HG03571 (cell line): ENCODE data around the gene RPS19.

ENCODE experiments used
- ATAC-seq: cut with Tn5 transposase; IDR thresholded peaks from one replicate; pipeline ENCODE4 v1.9.1; 2021; ENCODE audit not compliant: unreplicated experiment

The RPS19 gene

DNA sequence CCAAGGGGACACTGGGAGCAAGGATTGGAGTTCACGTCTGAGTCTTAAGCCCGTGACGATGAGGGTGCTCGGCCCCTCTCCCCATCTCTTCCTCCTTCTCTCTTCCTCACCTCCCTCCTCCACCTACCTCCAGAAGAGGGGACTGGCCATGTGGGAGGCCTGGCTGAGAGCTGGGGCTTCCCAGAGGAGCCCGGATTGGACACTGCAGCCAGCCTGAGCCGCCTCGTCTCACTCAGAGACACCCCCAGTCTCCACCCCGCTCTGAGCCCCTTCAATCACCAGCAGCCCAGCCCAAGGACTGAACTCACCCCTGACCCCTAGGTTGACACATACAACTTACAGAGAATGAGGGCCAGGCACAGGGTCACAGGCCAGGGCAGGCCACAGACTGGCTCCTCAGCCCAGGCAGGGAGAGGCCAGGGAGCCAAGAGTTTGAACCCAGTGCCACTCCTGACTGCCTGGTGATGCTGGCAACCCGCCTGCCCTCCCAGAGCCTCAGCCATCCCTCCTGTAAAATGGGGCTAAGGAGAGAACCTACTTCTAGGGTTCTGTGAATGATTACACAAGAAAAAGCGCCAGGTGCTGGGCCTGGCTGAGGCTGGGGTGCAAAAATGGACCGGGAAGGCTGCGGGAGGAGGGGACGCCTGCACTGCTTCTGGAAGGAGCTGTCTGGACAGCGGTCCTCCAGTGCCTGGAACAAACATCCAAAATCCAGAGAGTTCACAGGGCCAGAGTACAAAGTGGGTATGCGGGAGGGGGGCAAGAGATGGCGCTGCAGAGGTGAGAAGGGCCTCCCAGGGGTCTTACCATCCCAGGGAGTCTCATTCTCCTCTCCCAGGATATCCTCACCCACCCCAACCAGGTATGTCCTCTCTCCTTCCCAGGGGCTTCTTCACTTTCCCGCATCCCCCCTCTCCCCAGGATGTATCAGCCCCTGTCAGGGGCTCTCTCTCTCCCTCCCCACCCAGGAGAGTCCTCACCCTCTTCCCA, 18.2 kb downstream of the RPS19 start:
- ATAC-seq: no peak

DNA sequence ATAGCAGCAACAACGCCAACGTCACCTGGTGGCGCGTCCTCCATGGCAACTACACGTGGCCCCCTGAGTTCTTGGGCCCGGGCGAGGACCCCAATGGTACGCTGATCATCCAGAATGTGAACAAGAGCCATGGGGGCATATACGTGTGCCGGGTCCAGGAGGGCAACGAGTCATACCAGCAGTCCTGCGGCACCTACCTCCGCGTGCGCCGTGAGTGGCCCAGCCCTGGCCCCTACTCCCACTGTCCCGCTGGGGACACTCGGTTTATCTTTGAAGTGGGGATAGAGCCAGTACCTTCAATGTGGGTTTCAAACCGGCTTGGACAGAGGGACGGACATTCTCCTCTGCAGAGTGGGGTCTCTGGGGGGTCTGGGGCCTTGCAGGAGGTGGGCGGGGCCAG, 19.0 kb downstream of the RPS19 start:
- no peak for ATAC-seq

DNA sequence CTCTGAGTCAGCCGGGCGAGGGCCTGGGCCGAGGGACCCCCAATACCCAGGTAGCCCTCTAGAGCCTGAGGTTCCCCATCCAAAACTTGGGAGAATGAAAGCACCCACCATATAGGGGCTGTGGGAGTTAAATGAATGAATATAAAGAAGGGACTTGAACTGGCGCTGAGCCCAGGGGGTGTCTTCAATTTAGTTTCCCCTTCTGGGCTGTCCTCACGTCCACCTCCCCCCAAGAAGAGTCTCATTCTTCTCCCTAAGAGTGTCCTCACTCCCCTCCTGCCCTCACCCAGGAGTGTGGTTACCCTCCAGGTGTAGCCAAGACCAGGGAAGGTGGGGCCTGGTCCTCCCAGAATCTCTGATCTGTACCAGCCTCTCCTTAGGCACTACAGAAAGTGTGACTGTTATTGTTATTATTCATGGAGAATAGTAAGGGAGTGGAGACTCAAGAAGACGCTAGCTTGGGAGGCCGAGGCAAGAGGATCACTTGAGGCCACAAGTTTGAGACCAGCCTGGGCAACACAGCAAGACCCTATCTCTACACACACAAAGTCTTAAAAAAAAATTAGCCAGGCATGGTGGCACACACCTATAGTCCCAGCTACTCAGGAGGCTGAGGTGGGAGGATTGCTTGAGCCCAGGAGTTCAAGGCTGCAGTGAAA, 19.7 kb downstream of the RPS19 start:
- no peak for ATAC-seq

DNA sequence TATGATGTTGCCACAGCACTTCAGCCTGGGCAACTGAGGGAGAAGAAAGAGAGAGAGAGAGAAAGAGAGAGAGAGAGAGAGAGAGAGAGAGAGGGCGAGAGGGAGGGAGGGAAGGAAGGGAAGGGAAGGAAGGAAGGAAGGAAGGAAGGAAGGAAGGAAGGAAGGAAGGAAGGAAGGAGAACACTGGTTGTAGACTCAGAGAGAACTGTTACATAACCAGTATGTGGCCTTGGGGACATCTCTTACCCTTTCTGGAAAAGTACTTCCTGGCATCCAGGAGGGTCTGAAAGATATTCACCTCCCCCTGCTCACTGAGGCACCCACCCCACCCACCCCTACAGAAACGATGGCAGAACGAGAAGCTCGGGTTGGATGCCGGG, 20.3 kb downstream of the RPS19 start:
- no peak for ATAC-seq

DNA sequence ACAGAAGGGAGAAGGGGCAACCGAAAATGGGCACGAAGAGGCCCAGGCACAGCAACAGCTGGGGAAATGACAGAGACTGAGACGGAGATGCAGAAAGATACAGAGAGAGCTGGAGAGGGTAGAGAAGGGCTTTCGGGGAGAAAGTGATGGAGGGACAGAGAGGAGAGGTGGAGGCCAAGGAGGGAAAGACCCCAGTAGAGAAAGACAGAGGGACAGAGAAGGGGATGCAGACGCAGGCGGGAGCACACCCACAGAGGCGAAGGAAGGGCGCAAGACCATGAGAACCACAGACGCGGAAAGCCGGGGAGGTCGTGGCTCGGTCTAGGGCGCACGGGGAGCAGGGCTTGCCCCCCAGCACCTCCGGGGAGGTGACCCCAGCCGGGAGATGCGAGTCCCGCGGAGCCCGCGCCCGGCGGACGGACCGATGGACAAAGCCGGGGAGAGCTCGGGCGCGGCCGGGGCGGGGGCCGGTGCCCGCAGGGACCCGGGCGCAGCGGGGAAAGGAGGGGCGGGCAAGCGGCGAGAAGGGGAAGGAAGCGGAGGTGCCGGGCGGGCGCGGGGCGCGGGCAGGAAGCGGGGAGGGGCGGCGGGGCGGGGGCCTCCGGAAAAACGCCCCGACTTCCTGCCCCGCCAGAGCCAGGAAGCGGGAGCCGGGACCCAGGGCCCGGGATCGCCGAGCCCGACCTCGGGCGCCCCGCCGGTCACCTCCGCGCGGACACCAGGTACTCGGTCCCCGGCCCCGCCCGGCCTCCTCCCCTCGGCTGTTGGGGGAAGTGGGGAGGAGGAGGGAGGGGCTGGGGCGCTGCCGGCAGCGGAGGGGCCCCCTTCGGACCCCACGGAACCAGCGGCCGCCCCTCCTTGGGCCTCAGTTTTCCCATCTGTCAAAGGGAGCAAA, 22.8 kb downstream of the RPS19 start, which contains the start of gene ARHGEF1:
ARHGEF1 (plus strand) TSS at position 617 of the 895 bp plus-strand sequence. CDS start 4,899 bp downstream, outside the sequence.
- ATAC-seq: no peak

DNA sequence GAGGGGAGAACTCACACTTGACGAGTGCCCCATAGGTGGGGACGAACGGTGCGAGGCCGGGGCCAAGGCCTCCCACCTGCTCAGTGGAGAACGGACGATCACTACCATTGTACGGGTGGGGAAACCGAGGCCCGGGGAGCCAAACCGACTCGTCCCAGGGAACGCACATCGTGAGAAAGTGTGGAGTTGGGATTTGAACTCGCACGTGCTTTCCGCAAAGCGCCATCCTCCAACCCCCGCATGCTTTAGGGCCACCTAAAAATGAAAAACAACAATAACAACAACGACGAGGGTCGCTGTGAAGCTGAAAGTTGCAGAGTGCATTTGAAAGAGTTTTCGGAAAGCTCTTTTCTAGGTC, 23.4 kb downstream of the RPS19 start:
- ATAC-seq: no peak

DNA sequence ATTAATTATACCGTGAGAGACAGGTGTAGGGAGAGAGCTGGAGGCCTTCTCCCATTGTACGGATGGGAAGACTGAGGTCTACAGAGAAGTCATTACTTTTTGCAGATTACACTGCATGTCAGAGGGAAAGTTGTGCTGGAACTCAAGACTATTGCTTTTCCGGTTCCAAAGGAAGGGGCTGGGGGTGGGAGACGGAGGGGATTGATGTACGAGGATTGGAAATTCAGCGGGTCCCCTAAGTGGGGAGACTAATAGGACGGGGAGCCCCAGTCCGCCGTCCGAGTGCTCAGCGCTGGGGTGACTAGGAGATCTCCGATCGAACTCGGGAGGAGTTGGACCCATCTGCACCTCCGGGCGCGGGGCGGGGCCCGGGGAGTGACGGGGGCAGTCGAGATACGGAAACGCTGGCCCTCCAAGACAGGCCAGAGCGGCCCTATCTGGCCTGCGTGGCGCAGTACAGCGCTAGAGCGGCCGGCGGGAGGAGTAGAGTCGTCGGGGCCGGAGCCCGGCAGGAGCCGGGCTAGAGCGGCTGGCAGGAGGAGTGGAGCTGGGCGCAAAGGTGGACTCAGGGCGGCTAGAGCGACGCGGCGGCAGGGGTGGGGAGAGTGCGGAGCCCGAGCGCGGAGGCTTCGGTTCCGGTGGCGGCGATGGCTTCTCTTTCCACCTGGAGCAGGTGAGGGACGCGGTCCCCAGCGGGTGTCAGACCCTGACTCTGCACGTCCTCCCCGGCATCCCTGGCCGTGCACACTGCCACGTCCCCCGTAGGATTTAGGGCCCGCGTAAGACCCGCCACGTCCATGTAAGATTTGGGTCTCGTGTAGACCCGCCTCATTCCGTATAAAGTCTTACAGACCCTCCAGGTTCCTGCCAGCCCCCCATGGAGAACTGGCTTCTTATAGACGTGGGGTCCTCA, 24.0 kb downstream of the RPS19 start:
- ATAC-seq: peak; percentile 74

DNA sequence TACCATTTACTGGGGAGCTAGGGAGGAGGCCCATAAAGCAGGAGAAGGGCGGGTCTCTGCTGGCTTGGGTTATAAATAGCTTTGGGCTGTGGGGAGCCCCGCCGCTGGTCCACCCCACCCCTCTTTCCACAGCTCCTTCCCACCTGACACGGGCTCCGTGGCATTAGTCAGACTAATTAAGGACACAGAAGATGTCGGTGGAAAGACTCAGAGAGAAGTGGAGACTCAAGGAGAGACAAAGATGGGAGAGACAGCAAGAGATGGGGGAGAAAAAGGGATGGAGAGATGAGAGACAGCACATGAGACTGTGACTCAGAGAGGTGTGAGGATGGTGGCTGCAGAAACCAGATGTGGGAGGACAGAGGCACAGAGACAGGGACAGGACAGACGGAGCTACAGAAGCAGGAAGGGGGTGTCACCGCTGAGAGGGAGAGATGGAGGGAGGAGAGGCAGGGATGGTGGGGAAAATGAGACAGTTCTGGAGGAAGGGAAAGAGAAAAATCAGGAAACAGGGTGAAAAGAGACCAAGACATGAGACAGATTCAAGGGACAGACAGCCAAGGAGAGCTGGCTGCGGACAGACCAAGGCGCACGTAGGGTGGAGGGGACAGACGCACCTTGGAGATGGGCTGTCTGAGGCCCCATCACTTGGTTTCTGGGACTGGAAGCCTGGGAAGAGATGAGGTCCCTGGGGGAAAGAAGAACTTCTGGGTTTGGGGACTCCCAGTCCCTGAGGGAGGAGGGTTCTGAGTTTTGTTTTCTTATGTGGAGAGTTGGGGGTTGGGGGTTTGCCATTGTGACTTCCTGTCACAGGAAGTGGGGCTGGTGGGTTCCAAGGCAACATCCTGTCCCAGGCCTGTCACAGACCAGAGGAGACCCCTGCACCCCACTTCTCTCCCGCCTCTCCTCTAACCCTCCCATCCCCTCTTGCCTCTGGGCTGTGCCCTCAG, 27.0 kb downstream of the RPS19 start:
- ATAC-seq: no peak

DNA sequence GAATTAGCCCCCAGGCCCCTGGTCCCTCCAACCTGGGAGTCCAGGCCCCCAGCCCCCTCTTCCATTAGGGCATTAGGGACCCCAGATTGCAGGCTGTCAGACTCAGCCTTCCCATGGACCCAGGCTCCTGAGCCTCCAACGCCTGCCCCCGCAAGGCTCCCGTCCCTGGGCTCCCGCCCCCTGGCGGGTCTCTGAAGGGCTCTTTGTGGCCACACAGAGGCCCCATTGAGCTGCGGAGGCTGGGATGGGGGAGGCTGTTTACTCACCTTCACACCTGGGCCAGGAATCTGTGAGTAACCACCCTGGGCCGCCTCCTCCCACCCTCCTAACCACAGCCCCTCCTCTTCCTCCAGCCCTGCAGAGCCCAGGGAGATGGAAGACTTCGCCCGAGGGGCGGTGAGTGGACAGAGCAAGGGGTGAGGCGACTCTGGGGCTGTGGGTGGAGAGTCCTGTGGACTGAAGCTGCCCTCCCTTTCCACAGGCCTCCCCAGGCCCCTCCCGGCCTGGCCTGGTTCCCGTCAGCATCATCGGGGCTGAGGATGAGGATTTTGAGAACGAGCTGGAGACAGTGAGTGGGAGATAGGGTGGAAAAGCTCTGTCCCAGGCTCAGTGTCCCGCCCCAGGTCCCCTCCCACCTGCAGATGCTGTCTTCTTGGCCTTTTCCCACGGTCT, 27.8 kb downstream of the RPS19 start:
- no peak for ATAC-seq

DNA sequence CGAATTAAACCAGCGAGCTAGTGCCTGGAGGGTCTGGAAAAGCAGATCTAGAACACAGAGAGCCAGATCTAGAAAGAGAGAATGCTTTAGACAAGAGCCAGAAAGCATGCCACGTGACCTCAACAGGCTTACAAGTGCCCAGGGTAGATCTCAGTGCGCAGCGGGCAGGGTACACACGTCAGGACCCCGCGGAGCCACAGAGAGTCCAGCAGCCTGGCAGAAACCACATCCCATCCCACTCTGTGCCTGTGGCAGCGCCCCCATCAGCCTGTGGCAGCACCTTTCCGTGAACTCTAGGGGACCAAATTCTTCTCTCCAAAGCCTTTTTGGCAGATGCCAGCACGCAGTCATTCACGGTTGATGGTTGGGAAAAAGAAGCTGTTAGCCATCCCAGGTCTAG, 28.9 kb downstream of the RPS19 start:
- ATAC-seq: no peak

DNA sequence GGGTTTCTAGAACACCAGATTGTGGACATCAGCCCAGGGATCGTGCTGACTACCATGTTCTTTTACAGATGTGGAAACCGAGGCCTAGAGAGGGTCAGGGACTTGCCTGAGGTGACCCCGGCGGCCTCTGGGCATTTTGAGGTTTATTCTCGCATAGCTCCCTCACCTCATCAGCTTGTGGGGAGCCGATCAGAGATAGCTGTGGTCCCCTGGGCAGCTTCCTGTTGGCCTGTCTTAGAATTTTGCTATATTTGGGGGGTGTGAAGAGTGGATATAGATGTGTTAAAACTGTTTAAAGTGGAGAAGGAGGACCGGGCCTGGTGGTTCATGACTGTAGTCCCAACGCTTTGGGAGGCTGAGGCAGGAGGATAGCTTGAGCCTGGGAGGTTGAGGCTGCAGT, 29.8 kb downstream of the RPS19 start:
- ATAC-seq: no peak

DNA sequence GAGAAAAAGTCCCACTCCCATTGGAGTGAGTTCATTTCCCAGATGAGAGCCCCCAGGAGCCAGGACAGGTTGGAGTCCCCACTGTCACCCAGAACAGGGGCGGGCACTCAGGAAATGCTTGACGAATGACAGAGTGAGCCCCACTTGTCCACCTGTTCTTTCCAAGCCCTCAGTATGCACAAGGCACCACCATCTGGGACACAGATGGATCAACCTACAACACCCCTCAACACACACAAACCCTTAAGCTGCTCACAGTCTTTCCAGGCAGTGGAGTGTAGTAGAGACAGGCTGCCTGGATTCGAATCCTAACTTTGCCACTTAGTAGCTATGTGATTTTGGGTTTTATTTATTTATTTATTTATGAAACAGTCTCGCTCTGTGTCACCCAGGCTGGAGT, 30.9 kb downstream of the RPS19 start:
- ATAC-seq: no peak

DNA sequence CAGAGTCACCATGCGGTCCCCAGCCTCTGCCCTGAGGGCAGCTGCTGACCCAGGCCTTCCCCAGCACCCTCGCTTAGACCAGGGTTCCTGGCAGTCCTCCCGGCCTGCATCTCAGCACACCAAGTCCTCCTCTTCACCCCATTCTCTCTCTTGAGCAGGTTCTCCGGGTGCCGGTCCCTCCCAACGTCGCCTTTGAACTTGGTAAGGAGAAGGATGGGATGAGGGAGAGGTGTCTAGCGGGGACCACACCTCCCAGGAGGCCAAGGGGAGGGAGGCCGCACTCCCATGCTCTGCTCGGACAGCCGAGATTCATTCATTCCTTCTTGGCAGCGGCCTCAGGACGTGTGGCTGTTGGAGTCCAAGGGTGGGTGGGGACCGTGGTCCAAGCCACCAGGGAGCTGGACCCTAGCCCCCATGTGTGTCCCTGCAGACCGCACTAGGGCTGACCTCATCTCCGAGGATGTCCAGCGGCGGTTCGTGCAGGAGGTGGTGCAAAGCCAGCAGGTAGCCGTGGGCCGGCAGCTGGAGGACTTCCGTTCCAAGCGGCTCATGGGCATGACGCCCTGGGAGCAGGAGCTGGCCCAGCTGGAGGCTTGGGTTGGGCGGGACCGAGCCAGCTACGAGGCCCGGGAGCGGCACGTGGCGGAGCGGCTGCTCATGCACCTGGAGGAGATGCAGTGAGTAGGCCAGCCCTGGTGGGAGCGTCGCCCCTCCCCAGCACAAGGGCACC, 32.3 kb downstream of the RPS19 start:
- ATAC-seq: no peak

DNA sequence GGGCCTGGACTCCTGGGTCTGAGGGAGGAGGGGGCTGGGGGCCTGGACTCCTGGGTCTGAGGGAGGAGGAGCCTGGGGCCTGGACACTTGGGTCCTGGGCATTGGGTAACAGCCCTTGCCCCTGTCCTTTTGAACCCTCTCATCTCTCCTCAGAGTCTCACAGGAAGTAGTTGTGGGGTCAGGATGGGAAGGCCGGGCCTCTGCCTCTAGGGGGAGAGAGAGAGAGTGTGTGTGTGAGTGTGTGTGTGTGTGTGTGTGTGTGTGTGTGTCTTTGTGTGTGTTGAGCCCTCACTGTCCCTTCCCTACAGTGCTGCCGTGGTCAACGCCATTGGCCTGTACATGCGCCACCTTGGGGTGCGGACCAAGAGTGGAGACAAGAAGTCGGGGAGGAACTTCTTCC, 33.8 kb downstream of the RPS19 start:
- ATAC-seq: no peak

DNA sequence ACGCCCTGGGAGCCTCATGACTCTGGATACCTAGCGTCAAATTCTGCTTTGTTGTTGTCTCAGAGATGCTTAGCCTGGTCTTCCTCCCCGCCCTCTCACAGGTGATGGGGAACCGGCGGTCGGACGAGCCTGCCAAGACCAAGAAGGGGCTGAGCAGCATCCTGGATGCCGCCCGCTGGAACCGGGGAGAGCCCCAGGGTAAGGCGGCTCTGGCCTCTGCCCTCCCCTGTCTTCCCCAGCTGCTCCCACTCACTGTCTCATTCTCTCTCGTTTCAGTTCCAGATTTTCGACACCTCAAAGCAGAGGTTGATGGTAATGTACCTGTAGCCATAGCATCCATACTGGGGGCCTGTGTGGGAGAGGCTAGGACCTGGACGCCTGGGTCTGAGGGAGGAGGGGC, 34.3 kb downstream of the RPS19 start:
- ATAC-seq: no peak

DNA sequence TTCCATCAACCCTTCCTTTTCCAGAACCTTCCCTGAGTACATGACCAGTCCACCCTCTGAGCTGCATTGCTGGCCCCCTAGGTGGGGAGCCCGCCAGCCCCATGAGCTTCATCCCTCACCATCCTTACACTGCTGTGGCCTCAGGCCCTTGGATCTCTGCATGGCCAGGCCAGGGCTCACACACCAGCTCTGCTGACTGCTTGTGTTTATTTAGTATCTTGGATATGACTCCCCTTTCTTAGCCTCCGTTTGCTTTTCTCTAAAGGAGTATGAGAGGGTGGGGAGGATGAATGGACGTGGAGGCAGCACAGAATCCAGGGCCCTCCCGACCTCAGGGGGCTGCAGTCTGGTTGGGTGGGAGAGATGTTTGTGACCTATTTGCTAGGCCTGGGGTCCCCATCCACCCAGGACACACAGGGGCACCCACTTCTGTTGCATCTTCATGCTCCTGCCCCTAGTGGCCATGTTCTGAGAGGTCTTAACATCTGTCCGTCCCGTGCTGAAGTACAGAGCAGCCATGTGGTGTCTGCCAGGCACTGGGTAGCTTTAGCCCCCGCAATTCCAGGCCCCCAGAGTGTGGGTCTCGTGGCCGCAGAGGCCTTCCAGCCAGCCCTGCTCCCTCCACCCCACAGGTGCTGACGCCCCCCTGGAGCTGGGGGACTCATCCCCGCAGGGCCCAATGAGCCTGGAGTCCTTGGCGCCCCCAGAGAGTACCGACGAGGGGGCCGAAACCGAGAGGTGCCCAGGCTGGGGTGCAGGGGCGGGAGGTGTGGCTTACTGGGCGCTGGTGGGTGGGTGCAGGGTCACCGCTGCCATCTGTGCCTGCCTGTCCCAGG, 35.9 kb downstream of the RPS19 start:
- ATAC-seq: no peak

DNA sequence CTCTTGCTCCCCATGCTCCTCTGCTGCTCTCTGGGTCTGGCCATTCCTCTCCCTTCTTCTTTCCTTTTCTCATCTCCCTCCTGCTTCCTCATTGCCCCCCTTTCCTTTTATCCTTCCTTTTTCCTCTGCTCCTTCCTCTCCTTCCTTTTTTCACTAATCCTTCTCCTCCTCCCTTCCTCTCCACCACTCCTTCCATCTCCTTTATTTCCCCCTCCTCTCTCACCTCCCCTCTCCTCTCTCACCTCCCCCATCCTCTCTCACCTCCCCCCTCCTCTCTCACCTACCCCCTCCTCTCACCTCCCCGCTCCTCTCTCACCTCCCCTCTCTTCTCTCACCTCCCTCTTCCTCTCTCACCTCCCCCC, 36.5 kb downstream of the RPS19 start:
- no peak for ATAC-seq
